Activated CD4-positive, alpha-beta T cell treated with anti-CD3 and anti-CD28 coated beads, Interleukin-2, amount 10 ng/mL, durations not matched to agents 7 days and 5 days (primary cell): ENCODE results near the gene PPP6R1. TPM values are rescaled to one million over a fixed set of nuclear protein-coding genes. Genes with fewer than 3 reads are reported as not detected.

Source experiments
- CTCF ChIA-PET: fragments of 350-600 bp; sonication (Branson Sonifier 250); formaldehyde crosslinking; loops from one replicate; lab custom pipeline; 2021; ENCODE audit warnings: antibody characterized with exemption; lab: Charles Lee
- POLR2A ChIA-PET: fragments of 350-600 bp; sonication (Branson Sonifier 250); formaldehyde crosslinking; loops from one replicate; lab custom pipeline; 2021; ENCODE audit warnings: antibody characterized with exemption; lab: Charles Lee
- DNase-seq: peaks from one replicate; pipeline ENCODE4 v3.0.0-alpha.2; 2020
- H3K27ac Mint-ChIP-seq: one replicate; pipeline ENCODE4 v1.8.0; 2021; ENCODE audit warnings: mild to moderate bottlenecking, moderate library complexity, mixed read lengths
- H3K27me3 Mint-ChIP-seq: one replicate; pipeline ENCODE4 v1.8.0; 2021; ENCODE audit warnings: mixed read lengths
- H3K36me3 Mint-ChIP-seq: one replicate; pipeline ENCODE4 v1.8.0; 2021; ENCODE audit warnings: low read depth, mixed read lengths
- H3K4me1 Mint-ChIP-seq: one replicate; pipeline ENCODE4 v1.8.0; 2021; ENCODE audit warnings: mixed read lengths
- H3K4me3 Mint-ChIP-seq: one replicate; pipeline ENCODE4 v1.8.0; 2021; ENCODE audit warnings: mild to moderate bottlenecking, moderate library complexity, mixed read lengths
- H3K9me3 Mint-ChIP-seq: one replicate; pipeline ENCODE4 v1.8.0; 2021; ENCODE audit warnings: mixed read lengths
- total RNA-seq, 2 experiments: library from RNA; stranded (reverse); gene quantifications; one replicate each; pipeline ENCODE4 v1.2.3, GENCODE V29; 2021

Gene PPP6R1
- total RNA-seq, 2 experiments from 2014 or later: 189 to 222 TPM

- ChIA-PET CTCF (interaction anchor here (0.6 to 2.0 kb wide), 5 partner anchors 29 to 370 kb away, joined by 3 to 5 read pairs (median 4); no protein-coding TSS in a partner anchor), POLR2A (interaction anchor here (0.9 to 1.6 kb wide), 3 partner anchors 87 to 154 kb away, joined by 3 to 7 read pairs (median 5); partner anchors contain the start of genes KMT5C, PPP1R12C and UBE2S)
- H3K4me1 Mint-ChIP-seq: peaks cover 67% of the 10 kb centered on the region
- no peaks in the 10 kb centered on the region for H3K27me3 Mint-ChIP-seq
- H3K36me3 Mint-ChIP-seq: peaks cover 63% of the 10 kb centered on the region
- peak overlapping the region; percentile 95 for H3K4me3 Mint-ChIP-seq
- peak overlapping the region; percentile 98 for H3K27ac Mint-ChIP-seq
- no peaks in the 10 kb centered on the region for H3K9me3 Mint-ChIP-seq
- DNase-seq: no peak
These were observed 5.8 kb downstream of the PPP6R1 start for GRCh38 chr19:55252760-55253663.

GRCh38 chr19:55251341-55252081 is 7.3 kb downstream of the PPP6R1 start:
- peak overlapping the region; percentile 95 for H3K4me3 Mint-ChIP-seq
- no peaks in the 10 kb centered on the region for H3K27me3 Mint-ChIP-seq
- ChIA-PET POLR2A (no interaction called here), CTCF (interaction anchor here (1.0 to 1.2 kb wide), 2 partner anchors 10 to 142 kb away, joined by 3 to 4 read pairs; no protein-coding TSS in a partner anchor)
- peaks cover 59% of the 10 kb centered on the region for H3K4me1 Mint-ChIP-seq
- peak; percentile 51 for DNase-seq
- H3K36me3 Mint-ChIP-seq: peaks cover 51% of the 10 kb centered on the region
- no peaks in the 10 kb centered on the region for H3K9me3 Mint-ChIP-seq
- peak overlapping the region; percentile 98 for H3K27ac Mint-ChIP-seq

DNA sequence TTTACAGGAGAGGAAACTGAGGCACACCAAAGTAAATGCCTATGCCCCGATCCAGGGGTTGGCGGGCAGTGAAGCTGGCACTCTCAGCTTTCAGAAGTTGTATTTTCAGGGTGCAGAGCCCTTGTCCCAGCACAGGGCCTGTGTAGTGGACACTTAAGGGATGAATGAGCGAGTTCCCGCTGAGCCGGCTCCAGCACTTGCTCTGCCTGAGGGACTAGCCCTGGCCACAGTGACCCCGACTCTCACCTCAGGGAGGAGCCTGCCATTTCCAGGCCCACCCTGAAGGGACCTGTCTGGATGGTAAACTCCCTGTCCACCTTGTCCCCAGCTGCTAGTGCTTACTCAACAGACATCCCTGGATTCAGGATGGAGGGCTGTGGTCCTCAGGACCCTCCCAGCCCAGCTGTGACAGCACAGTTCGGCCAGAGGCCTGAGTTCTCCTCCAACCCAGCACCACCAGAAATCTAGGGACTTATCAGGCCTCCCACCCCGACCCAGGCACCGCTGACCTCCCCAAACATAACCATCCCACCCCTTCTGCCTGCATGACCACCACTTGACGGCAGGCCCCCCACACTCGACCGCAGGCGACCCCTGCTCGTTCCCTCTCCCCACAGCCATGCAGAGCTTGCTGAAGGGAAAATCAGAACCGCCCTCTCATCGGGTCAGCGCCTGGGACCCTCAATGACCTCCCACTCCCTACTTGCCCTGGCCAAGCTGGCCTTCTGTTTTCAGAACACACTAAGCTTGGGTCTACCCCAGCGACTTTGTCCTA is 8.4 kb downstream of the PPP6R1 start:
- no peak for DNase-seq
- Mint-ChIP-seq H3K4me3 (peak overlapping the region; percentile 95), H3K36me3 (peaks cover 43% of the 10 kb centered on the region), H3K27me3 (no peaks in the 10 kb centered on the region), H3K9me3 (no peaks in the 10 kb centered on the region), H3K27ac (peak overlapping the region; percentile 98), H3K4me1 (peaks cover 49% of the 10 kb centered on the region)
- ChIA-PET CTCF (interaction anchor here (0.7 to 1.0 kb wide), 3 partner anchors 15 to 298 kb away, joined by 3 to 4 read pairs (median 4); no protein-coding TSS in a partner anchor), POLR2A (no interaction called here)

- no peak overlapping the region for H3K27ac Mint-ChIP-seq
- ChIA-PET CTCF (interaction anchor here (0.7 kb wide), 2 partner anchors 14 to 298 kb away, joined by 3 to 4 read pairs; no protein-coding TSS in a partner anchor), POLR2A (no interaction called here)
- H3K4me1 Mint-ChIP-seq: peaks cover 46% of the 10 kb centered on the region
- H3K9me3 Mint-ChIP-seq: no peaks in the 10 kb centered on the region
- H3K27me3 Mint-ChIP-seq: no peaks in the 10 kb centered on the region
- peaks cover 38% of the 10 kb centered on the region for H3K36me3 Mint-ChIP-seq
- H3K4me3 Mint-ChIP-seq: no peak overlapping the region
- no peak for DNase-seq
These were observed 9.0 kb downstream of the PPP6R1 start for GRCh38 chr19:55249841-55250240.

- H3K27ac Mint-ChIP-seq: peak overlapping the region; percentile 70
- no peak overlapping the region for H3K4me3 Mint-ChIP-seq
- no peaks in the 10 kb centered on the region for H3K27me3 Mint-ChIP-seq
- ChIA-PET POLR2A (no interaction called here), CTCF (no interaction called here)
- H3K36me3 Mint-ChIP-seq: peaks cover 38% of the 10 kb centered on the region
- no peak for DNase-seq
- peaks cover 42% of the 10 kb centered on the region for H3K4me1 Mint-ChIP-seq
- H3K9me3 Mint-ChIP-seq: no peaks in the 10 kb centered on the region
These were observed 10.1 kb downstream of the PPP6R1 start for GRCh38 chr19:55248704-55249103.

- H3K27me3 Mint-ChIP-seq: no peaks in the 10 kb centered on the region
- H3K27ac Mint-ChIP-seq: peak overlapping the region; percentile 9
- ChIA-PET POLR2A (no interaction called here), CTCF (no interaction called here)
- peaks cover 38% of the 10 kb centered on the region for H3K36me3 Mint-ChIP-seq
- no peaks in the 10 kb centered on the region for H3K9me3 Mint-ChIP-seq
- H3K4me1 Mint-ChIP-seq: peaks cover 37% of the 10 kb centered on the region
- no peak for DNase-seq
- H3K4me3 Mint-ChIP-seq: no peak overlapping the region
These were observed 10.6 kb downstream of the PPP6R1 start for GRCh38 chr19:55248166-55248675.

GRCh38 chr19:55247621-55248099 is 11.2 kb downstream of the PPP6R1 start:
- POLR2A ChIA-PET: no interaction called here

DNA sequence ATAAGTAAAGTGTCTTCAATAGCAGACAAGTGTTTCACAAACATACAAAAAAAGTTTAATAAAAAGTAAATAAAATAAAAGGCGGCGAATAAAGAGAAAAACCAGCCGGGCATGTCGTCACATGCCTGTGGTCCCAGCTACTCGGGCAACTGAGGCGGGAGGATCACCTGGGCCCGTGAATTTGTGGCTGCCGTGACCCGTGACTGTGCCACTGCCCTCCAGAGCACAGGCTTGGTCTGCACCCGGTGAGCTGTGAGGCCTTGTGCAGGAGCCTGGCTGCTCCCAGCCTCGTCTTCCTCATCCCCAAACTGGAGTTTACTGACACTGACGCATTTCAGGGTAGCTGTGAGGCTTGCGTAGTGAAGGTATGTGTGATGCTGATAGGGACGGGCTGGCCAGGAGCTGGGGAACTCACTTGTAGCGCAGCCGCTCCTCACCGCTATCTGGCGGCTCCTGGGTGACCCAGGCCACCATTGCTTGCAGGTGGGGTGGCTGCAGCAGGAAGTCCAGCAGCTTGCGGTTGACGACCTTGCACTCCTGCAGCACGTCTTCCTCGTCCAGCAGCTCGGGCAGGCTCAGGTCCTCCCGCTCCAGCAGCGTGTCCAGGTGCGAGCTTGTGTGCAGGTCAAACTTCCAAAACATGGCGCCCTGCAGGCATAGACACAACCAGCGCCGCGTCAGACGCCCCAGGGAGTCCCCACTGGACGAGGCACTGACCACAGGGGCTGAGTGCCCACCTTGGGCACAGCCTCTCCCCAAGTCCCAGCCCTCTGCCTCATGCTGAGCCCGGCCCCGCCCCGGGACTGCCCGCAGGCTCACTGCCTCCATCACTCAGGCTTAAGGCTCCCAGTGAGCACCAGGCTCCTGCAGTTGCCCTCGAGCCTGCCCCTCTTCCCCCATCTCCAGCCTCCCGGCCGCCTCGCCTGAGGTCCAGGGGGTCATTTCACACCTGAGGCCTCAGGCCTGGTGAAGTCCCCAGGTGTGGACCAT is 12.1 kb downstream of the PPP6R1 start:
- DNase-seq: no peak
- peaks cover 29% of the 10 kb centered on the region for H3K4me1 Mint-ChIP-seq
- peaks cover 40% of the 10 kb centered on the region for H3K36me3 Mint-ChIP-seq
- H3K27ac Mint-ChIP-seq: no peak overlapping the region
- no peaks in the 10 kb centered on the region for H3K9me3 Mint-ChIP-seq
- H3K27me3 Mint-ChIP-seq: no peaks in the 10 kb centered on the region
- CTCF ChIA-PET: interaction anchor here (0.7 to 1.7 kb wide), 2 partner anchors 11 to 55 kb away, joined by 3 to 5 read pairs; no protein-coding TSS in a partner anchor
- POLR2A ChIA-PET: no interaction called here
- H3K4me3 Mint-ChIP-seq: no peak overlapping the region

More at GRCh38 chr19:55247621-55248099, 11.2 kb downstream of the PPP6R1 start:
- Mint-ChIP-seq H3K4me3 (no peak overlapping the region), H3K9me3 (no peaks in the 10 kb centered on the region), H3K4me1 (peaks cover 34% of the 10 kb centered on the region), H3K27me3 (no peaks in the 10 kb centered on the region), H3K36me3 (peaks cover 40% of the 10 kb centered on the region), H3K27ac (no peak overlapping the region)
- CTCF ChIA-PET: no interaction called here
- DNase-seq: no peak

GRCh38 chr19:55245236-55245904 is 13.4 kb downstream of the PPP6R1 start:
- DNase-seq: no peak
- POLR2A ChIA-PET: no interaction called here
- H3K27me3 Mint-ChIP-seq: no peaks in the 10 kb centered on the region
- no peak overlapping the region for H3K27ac Mint-ChIP-seq
- peaks cover 32% of the 10 kb centered on the region for H3K36me3 Mint-ChIP-seq
- H3K9me3 Mint-ChIP-seq: no peaks in the 10 kb centered on the region
- CTCF ChIA-PET: interaction anchor here (0.6 to 1.7 kb wide), 3 partner anchors 9 to 22 kb away, joined by 3 to 5 read pairs (median 4); no protein-coding TSS in a partner anchor
- peaks cover 15% of the 10 kb centered on the region for H3K4me1 Mint-ChIP-seq
- H3K4me3 Mint-ChIP-seq: no peak overlapping the region

- Mint-ChIP-seq H3K36me3 (peaks cover 38% of the 10 kb centered on the region), H3K27ac (no peak overlapping the region), H3K4me1 (peaks cover 14% of the 10 kb centered on the region), H3K27me3 (no peaks in the 10 kb centered on the region), H3K9me3 (no peaks in the 10 kb centered on the region), H3K4me3 (no peak overlapping the region)
- POLR2A ChIA-PET: no interaction called here
- CTCF ChIA-PET: interaction anchor here (0.6 to 1.6 kb wide), 4 partner anchors 11 to 207 kb away, joined by 3 to 5 read pairs (median 4); no protein-coding TSS in a partner anchor
- no peak for DNase-seq
These were observed 14.7 kb downstream of the PPP6R1 start for GRCh38 chr19:55244004-55244680.
